GM12891 (cell line): ENCODE data around the gene NUDT4B.
"Not testable (repeated sequence)": the region's sequence is repeated elsewhere in the genome, so short reads cannot be mapped to it uniquely, and the experiment has no call there.

ENCODE experiments used
- PAX5 ChIP-seq: IDR thresholded peaks from 2 replicates; pipeline ENCODE4 v1.6.1; 2011; ENCODE audit warnings: low read length, moderate library complexity, mild to moderate bottlenecking; ENCODE audit not compliant: insufficient read depth, severe bottlenecking
- POLR2A ChIP-seq: IDR thresholded peaks from 2 replicates; pipeline ENCODE4 v1.6.1; 2011; ENCODE audit warnings: low read depth, low read length, control low read depth
- POLR2AphosphoS5 ChIP-seq: IDR thresholded peaks from 2 replicates; pipeline ENCODE4 v1.6.1; 2011; ENCODE audit warnings: low read depth, low read length, control low read depth
- POU2F2 ChIP-seq: IDR thresholded peaks from 2 replicates; pipeline ENCODE4 v1.6.1; 2011; ENCODE audit warnings: low read depth, mild to moderate bottlenecking, control low read depth, low read length, moderate library complexity
- SPI1 ChIP-seq: IDR thresholded peaks from 2 replicates; pipeline ENCODE4 v1.6.1; 2011; ENCODE audit warnings: low read depth, low read length, control low read depth
- TAF1 ChIP-seq: IDR thresholded peaks from 2 replicates; pipeline ENCODE4 v1.6.1; 2011; ENCODE audit warnings: low read depth, low read length, control low read depth

GRCh38 chr1:148699357-148699756 is 49.2 kb upstream of the NUDT4B start:
- TF ChIP-seq POLR2A, POU2F2, POLR2AphosphoS5, TAF1, SPI1, PAX5: not testable (repeated sequence)
